CD4-positive, alpha-beta T cell treated with Interleukin-4 for 4 hours (primary cell): Measurements from ENCODE around the gene CLIP1.
A peak's percentile ranks its signal among the peaks of the same experiment; 100 is the strongest.

Experiments used
- DNase-seq: peaks from one replicate; pipeline ENCODE4 v3.0.0-alpha.2; 2020

The CLIP1 gene

DNA sequence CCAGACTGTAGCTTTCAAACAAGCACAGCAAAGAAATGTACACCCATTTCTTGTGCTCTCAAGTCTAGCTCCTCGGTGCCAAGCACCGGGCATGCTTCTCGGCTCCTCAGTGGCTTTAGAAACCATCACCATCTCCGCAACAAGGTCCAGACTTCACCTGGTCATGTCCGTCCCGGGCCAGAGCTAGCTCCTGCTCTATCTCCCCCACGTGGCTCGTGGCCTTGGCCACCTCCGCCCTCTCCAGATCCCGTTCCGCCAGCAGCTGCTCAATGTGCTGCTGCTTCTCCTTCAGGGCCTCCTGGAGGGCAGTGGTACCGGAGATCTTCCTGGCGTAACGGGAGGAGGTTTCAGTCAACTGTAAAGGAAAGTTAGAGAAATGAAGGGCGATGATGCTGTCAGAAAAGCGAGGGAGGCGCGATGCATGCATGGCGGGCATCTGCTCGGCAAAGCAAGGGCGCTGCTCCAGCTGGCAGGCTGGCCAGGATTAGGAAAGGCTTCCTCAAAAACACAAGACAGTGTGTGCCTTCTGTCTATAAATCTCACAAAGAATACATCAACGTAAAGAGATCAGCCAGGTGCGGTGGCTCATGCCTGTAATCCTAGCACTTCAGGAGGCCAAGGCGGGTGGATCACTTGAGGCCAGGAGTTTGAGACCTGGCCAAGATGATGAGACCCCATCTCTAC lies 67.4 kb downstream of the CLIP1 start:
- DNase-seq = no peak

GRCh38 chr12:122352394-122352793 lies 70.1 kb downstream of the CLIP1 start:
- DNase-seq = no peak

DNA sequence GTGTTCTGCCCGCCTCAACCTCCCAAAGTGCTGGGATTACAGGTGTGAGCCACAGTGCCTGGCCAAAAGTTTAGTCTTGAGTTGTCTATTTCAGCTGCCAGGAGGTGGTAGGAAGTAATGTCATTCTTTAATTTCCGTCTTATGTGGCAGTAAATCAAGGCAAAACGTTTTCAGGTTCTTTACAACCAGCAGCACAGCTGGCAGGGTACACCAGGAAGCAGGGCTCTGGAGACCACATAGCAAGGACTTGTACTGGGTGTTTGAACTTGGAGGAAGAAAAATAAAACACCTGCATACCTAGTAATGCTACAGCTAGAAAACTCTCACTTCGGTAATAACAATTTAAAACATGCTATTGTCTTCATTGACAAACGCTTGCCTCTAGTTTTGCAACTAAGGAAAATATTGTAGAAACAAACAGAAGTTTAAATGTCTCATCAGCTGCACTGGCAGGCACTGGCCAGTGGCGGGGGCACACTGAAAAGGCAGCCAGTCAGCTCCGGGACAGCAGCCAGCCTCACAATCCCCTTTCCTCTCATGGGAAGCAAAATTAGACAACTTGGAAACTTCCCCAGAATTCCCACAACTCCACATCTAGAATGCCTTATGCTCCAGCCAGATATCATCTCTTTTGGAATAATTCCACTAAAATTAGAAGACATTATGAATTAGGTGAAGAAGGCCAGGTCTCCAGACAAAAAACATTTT lies 72.2 kb downstream of the CLIP1 start:
- no peak for DNase-seq

DNA sequence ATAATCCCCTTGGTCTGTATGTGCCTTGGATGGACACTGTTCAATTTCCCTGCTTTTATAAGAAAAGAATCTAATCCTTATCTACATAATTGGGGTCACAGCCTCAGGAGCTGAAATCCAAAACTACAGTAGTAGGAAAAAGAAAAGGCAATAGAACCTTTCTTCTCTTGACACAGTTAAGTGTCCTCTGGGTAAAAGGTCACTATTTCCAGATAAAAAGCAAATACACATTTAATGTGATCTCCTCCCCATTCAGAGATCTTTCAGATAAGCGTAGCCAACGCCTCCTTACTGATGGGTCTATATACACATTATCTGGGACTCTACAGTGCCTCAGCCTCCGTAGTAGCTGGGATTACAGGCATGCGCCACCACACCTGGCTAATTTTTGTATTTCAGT lies 73.4 kb downstream of the CLIP1 start:
- no peak for DNase-seq

GRCh38 chr12:122348505-122348904 lies 74.0 kb downstream of the CLIP1 start:
- DNase-seq = no peak

DNA sequence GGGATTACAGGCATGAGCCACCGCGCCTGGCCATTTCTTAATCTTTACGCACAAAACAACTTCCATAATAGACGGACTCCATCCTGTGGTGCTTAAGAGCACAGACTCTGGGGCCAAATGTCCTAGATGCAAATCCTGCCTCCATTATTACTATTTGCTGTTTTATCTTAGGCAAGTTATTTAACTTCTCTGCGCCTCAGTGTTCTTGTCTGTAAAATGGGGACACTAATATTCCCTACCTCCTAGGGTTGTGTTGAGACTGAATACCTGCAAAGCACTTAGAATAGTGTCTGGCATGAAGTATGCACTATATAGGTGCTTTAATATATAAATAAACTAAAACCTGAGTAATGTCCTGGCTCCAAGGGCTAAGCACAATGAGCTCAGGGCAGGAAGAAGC lies 76.4 kb downstream of the CLIP1 start:
- DNase-seq = no peak

GRCh38 chr12:122345042-122345441 lies 77.4 kb downstream of the CLIP1 start:
- no peak for DNase-seq

DNA sequence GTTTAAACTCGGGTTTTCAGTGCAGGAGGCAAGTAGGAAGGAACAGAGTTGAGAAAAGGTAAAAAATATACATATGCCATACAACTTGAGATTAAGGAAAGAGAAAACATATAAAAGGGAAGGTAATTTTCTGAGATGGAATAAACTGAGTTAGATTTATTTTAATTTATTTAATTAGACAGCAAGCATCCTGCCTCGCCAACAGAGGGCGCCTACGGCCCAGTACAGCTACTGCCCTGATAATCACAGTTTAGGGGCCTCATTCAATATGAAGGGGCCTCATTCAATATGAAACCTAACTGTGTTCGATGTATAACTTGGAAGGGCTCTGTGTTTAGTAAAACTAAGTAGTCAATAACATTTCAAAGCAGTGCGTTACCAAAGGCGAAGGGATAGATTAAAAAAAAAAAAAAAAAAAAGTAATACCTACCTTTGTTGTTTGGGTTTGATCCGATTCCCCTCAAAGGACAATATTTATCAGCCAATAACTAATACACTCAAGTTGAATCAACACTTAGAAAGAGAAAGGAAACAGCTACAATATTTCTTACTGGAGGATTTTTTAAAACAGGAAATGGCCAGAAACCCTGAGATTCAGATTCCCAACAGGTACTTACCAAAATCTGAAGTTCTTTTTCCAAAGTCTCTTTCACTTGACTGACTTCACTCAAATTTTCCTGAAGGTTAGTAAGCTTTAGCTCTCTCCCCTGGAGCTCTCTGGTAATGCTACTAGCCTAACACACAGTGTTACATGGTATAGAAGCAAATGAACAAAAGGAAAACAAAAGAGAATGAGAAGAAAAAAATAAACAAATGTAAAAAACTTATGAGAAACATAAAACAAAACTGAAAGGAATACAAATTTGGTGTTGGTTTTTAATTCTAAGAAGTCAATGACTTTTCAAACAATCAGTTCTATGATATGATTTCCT lies 86.2 kb downstream of the CLIP1 start:
- DNase-seq = peak; percentile 35

GRCh38 chr12:122333142-122334087 lies 89.1 kb downstream of the CLIP1 start:
- DNase-seq = no peak

DNA sequence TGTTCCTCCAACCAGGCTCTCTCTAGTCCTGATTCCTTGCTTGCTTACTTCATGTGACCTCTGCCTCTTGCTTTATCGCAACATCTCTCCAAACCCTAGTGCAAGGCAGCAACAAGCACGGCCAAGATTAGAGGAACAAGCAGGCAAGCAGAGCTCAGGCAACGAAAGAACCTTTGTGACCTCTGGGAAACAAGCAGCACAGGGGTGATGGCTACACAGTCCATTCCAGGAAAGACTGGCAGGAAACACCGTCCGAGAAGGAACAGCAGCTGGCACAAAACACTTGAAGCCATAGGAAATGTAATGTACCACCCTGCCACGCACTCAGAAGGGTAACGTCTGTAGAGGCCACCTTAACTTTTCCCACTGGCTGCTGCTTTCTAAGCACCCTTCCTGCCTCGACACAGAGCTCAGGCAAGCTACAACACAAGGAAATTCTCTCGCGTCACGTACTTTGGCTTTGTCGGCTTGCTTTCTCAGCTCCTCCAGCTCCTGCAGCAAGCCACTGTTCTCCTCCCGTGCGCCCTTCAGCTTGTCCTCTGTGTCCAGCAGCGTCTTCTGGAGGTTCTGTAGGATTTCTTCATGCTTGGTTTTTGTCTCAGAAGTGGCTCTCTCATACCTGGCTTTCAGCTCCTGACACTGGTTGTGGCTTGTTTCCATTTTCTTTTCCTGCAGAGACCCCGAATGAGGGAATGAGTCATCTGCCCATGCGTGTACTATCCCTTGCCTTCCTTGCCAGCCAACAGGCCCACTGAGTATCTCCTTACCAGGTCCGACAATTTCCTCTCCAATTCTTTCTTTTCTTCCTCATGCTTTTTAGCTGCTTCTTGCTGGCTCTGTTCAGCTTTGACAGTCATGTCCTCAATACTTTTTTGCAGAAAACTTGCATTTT lies 94.7 kb downstream of the CLIP1 start:
- no peak for DNase-seq

GRCh38 chr12:122327014-122327413 lies 95.5 kb downstream of the CLIP1 start:
- DNase-seq = no peak

GRCh38 chr12:122326586-122326985 lies 95.9 kb downstream of the CLIP1 start:
- no peak for DNase-seq

- no peak for DNase-seq
Observed at GRCh38 chr12:122323311-122324019, 99.0 kb downstream of the CLIP1 start.

DNA sequence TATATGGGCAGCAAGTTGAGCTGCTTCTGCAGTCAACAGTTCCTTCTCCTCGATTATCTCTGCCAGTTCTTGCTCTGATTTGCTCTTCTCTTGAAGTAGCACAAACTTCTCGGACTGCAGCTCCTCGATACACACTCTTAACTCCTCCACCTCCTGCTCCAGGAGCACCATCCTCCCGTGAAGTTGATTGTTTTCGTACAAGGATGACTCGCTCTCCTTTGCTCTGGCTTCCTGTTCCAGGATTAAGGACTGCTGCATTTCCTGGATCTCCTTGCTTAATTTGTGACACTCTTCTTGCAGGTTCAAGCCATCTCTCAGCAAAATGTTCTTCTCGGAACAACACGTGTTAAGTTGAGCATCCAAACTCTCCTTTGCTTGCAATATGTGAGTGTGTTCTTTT lies 100.0 kb downstream of the CLIP1 start:
- no peak for DNase-seq

DNA sequence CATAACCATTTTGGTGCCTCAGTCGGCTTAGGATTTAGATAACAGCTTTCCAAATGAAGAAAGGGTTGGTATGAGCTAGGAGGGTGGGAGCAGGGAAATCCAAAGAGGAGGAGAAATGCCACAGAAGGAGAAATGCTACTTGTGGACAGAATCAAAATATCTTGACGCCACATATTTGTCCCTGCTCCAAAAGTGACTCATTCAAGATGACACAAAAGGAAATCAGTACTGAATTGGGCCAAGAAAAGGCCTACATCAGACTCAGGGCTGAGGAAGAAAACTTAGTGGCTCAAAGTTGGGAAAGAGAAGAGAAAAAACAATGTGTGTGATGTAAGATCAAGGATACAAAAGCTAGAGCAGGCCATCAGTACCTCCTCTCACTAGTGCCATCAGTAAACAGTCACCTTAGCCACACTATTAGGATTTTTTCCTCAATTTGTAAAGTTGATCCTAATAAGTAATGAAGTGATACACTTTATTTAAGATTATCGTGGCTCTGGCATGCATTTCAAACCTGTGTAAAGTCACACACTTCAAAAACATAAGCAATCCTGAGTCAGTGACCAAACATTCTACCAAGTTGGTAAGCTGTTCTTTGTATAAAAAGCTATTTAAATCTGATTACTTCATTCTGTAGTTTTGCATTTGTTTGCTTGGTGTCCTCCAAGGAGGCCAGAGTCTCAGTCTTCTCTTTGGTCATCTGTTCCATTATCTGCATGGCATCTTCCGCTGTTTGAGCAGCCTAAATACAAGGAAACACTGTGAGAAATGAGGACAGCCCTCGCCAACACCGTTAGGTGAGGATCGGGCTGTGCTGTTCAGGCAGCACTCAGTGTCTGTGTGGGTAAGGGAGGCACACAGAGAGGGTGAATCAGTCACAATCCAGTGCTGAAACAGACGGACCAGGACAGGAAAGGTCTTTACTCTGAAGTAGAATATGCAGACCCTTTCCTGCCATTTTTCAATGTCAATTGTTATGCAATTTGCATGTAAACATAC lies 103.6 kb downstream of the CLIP1 start:
- no peak for DNase-seq

DNA sequence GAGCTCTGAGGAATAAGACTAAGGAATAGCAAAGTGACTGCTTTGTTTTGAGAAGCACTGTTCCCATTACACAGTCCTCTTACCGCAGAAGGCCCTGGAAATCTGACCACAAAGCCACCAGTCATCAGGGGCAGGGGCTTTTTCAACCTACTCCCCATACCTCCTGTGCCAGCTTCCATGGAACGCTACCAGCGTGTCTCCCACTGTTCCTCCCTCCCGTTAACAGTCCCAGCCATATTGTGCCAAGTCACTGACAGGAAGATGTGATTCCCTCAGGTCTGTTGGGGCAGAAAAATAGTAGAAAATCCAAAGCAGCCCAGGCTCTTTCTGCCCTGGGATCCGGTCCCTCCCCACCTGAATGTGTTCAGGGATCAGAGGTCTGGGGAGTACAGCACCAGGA lies 109.5 kb downstream of the CLIP1 start:
- no peak for DNase-seq

- DNase-seq = no peak
Observed at GRCh38 chr12:122311696-122312095, 110.8 kb downstream of the CLIP1 start.

DNA sequence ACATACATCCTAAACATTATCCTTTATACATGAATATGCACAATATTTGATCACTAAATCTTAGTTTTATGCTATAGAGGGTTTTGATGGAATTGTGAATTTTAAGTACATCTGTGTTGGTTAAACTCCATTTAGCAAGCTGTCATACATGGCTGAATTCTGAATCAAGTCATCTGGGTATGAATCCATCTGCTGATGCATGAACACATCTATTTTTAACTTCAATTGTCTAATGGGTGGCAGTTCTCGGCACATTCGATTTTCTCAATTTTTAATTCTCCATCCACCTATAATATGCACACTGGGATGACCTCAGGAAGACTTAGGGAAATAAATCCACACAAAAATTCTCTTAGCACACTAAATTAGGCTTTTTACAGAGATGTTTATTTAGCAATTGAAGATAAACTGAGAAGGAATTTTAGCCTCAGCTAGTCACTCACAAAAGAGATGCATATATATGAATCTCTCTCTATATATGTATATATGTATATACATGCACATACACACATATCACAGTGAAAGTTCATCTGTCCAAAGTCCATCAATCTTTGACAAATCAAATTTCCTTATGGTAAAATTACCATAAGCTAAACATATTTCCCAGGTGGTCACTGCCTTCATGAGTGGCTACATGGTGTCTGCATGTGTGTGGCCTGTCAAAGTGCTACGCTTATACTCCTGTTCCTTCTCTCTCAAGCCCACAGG lies 111.7 kb downstream of the CLIP1 start:
- DNase-seq = no peak
